ENCODE data around the gene SERPINE2.

DNA sequence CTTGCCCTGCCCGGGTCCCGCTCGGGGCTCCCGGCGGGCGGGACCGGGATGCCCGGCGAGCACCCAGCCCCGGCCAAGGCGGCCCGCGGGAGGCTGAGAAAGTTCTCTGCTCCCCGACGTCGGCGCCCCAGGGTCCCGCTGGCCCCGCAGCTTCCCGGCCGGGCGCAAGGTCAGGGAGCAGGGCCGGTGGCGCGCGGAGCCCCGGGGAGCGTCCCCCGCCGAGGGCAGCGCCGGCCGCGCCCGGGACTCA lies 331 bp downstream of the SERPINE2 start:
- no peak for TF ChIP-seq POLR2A (IDR thresholded peaks at IDR 0.05)
- no peak for TF ChIP-seq EP300 (IDR thresholded peaks at IDR 0.05)

All from sigmoid colon (tissue), 4 donors.